Aorta (tissue), 5 donors: ENCODE results near the gene LRRC1. TPM values are rescaled to one million over a fixed set of nuclear protein-coding genes. Genes with fewer than 3 reads are reported as not detected.

Source experiments
- ATAC-seq: fragments of 200-7000 bp; cut with Tn5 transposase; one replicate; pipeline ENCODE4 v1.9.1; 2022; ENCODE audit warnings: moderate library complexity; ENCODE audit not compliant: low FRiP score
- DNase-seq, 2 donors: peaks; one replicate each; pipeline ENCODE4 v3.0.0-alpha.2; 2020
- H3K27ac ChIP-seq, 2 donors: one replicate each; pipeline ENCODE4 v1.5.1; 2013; ENCODE audit warnings: low read length in 2 of 2, mild to moderate bottlenecking in 2 of 2, moderate library complexity in 2 of 2, control low read depth in 1 of 2, inconsistent platforms in 1 of 2, low read depth in 1 of 2
- H3K27me3 ChIP-seq, 2 donors: one replicate each; pipeline ENCODE4 v1.6.1; 2013; ENCODE audit warnings: control low read depth in 1 of 2, low read length in 1 of 2, mild to moderate bottlenecking in 1 of 2, moderate library complexity in 1 of 2; ENCODE audit not compliant: insufficient read depth in 2 of 2, control insufficient read depth in 1 of 2
- H3K36me3 ChIP-seq, 2 donors: one replicate each; pipeline ENCODE4 v1.6.1; 2013; ENCODE audit warnings: control low read depth in 1 of 2, low read length in 1 of 2, mild to moderate bottlenecking in 1 of 2; ENCODE audit not compliant: insufficient read depth in 2 of 2, control insufficient read depth in 1 of 2
- H3K4me1 ChIP-seq, 2 donors: one replicate each; pipeline ENCODE4 v1.6.1; 2013; ENCODE audit warnings: low read length in 2 of 2, control low read depth in 1 of 2, mild to moderate bottlenecking in 1 of 2, moderate library complexity in 1 of 2; ENCODE audit not compliant: insufficient read depth in 2 of 2, control insufficient read depth in 1 of 2
- H3K4me3 ChIP-seq, 2 donors: one replicate each; pipeline ENCODE4 v1.5.1; 2013; ENCODE audit warnings: low read length in 2 of 2, control low read depth in 1 of 2, mild to moderate bottlenecking in 1 of 2
- H3K9me3 ChIP-seq: one replicate; pipeline ENCODE4 v1.6.1; 2013; ENCODE audit warnings: mild to moderate bottlenecking, low read length; ENCODE audit not compliant: control insufficient read depth
- WGBS, 2 donors: extraction: QIAGEN DNeasy Blood & Tissue Kit; methylation state at CpG; one replicate each; pipeline ENCODE4 v1.1.7; 2013; 5-methylcytosine and 5-hydroxymethylcytosine counted together
- intact Hi-C, 2 donors: fragments of 100-400 bp; cut with DNase I; formaldehyde crosslinking; loops; one replicate each; pipeline versions ENCODE4 v1.14.2 to v1.15.0; 2022
- polyA plus RNA-seq, 2 donors: library from polyadenylated mRNA; stranded (reverse); fragments of 200-250 nt; gene quantifications; one replicate each; pipeline ENCODE4 v1.2.3, GENCODE V29; 2013
- total RNA-seq, 2 donors: library from RNA; stranded (reverse); fragmentation: NEBNext Ultra II Directional; extraction: Animal tissue kit (Norgen Biotek cat#: 25700); gene quantifications; one replicate each; pipeline ENCODE4 v1.2.1, GENCODE V29; 2021
- donor health status: healthy with polysubstance abuse.
- donor health status: Bipolar disorder and iron deficiency.
- donor health status: DM: no; HTN: no; CAD: no.
- donor health status: DM: no; HTN: no; CAD: no.
- donor health status: DM: yes; HTN: yes; CAD: no.

LRRC1 gene
- total and polyA plus RNA-seq, 4 donors, result 5.5 to 25.4 (median 15.8) TPM

DNA sequence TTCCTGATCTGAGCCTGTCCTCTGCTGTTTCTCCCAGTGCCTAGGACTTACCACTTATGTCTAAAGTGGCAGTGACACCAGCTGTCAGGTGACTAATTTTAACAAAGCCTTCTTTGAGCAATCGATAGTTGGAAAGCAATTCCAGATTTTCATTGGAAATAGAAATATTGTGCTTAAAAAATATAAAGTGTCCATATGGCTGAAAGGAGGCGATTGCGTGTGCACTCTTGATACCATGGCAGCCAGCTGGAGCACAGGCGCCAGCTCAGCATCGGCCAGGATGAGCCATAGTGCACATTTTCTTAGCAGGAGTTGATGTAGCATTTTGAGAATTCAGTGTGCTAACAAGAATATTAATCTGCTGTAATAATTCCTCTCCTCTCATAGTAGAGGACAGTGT is 70.0 kb downstream of the LRRC1 start:
- Histone ChIP-seq H3K4me3 (no peak overlapping the region), H3K36me3 (no peaks in the 10 kb centered on the region), H3K27ac (no peak overlapping the region), H3K9me3 (no peaks in the 10 kb centered on the region), H3K27me3 (no peaks in the 10 kb centered on the region), H3K4me1 (peaks cover 4 to 9% of the 10 kb centered on the region in 2 donors)
- DNase-seq (no peak), ATAC-seq (no peak)
- WGBS, 2 donors, result 95 to 96% methylated on average over 5 of the region's 5 CpGs
- intact Hi-C loops, result no loop called here

DNA sequence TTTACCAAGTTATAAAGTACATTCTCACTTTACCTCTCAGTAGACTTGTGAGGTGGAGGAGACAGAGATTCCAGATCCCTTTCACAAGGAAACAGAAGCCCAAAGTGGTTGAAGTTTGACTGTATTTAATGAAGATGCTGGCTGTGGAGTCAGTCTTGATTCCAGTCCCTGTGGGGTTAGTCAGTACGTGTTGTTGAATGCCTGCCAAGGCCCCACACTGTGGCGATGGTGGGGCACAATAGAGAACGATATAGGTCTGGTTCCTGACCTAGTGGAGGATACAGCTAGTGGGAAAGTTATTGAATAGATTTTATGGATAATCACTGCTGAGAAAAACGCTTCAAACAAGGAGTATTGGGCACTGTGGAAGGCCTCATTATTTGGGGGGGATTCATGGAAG is 71.4 kb downstream of the LRRC1 start:
- no peak overlapping the region for H3K27ac ChIP-seq
- DNase-seq, result no peak
- no peaks in the 10 kb centered on the region for H3K36me3 ChIP-seq
- no peak for ATAC-seq
- H3K4me1 ChIP-seq, result peaks cover 8 to 9% of the 10 kb centered on the region in 2 donors
- H3K4me3 ChIP-seq, result no peak overlapping the region
- no peaks in the 10 kb centered on the region for H3K27me3 ChIP-seq
- no peaks in the 10 kb centered on the region for H3K9me3 ChIP-seq
- intact Hi-C loops, result no loop called here
- 48 to 56% methylated on average over 4 of the region's 4 CpGs for WGBS, 2 donors

DNA sequence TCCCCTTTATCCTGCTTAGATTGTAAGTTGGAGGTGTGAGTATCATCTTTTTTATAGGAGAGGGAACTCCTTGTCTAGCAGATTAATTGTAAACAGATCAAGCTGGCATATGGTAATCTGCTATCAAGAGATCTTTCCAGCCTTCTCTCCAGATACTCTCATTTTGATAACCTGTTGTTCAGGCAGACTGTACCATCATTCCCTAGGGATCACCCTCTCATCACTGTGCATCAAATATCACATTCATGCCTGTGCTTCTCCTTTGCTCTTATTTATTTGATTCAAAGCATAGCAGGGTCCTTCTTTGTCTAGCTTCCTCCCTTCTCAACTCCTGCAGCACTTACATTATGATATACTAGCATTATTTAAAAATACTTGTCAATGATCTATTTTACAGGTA is 73.8 kb downstream of the LRRC1 start:
- Histone ChIP-seq H3K36me3 (no peaks in the 10 kb centered on the region), H3K9me3 (no peaks in the 10 kb centered on the region), H3K27me3 (no peaks in the 10 kb centered on the region), H3K4me3 (no peak overlapping the region), H3K27ac (no peak overlapping the region), H3K4me1 (peaks cover 3 to 4% of the 10 kb centered on the region in 2 donors)
- ATAC-seq, result no peak
- no peak for DNase-seq
- intact Hi-C loops, result no loop called here

DNA sequence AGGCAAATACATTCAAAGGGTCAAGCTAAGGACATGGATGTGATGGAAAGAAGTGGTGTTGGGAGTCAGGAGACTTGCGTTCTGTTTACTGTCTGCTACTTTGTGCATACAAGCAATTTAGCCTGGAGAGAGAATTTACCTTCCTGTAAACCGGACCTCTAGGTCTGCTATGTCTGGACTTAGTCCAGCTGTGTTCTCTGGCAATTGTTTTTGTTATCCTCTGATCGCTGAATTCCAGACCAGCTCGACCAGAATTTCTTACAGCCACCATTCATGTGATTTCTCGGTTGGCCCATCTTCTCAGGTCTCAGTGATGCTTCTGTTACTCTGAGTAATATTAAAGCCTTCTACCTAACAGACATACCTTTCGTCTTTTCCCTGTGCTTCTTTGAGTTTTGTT is 75.2 kb downstream of the LRRC1 start:
- intact Hi-C loops, result no loop called here
- Histone ChIP-seq H3K4me3 (no peak overlapping the region), H3K36me3 (no peaks in the 10 kb centered on the region), H3K27me3 (no peaks in the 10 kb centered on the region), H3K27ac (no peak overlapping the region), H3K9me3 (no peaks in the 10 kb centered on the region), H3K4me1 (peaks cover 4 to 6% of the 10 kb centered on the region in 2 donors)
- no peak for DNase-seq
- 29 to 30% methylated on average over 6 of the region's 6 CpGs for WGBS, 2 donors
- ATAC-seq, result no peak

DNA sequence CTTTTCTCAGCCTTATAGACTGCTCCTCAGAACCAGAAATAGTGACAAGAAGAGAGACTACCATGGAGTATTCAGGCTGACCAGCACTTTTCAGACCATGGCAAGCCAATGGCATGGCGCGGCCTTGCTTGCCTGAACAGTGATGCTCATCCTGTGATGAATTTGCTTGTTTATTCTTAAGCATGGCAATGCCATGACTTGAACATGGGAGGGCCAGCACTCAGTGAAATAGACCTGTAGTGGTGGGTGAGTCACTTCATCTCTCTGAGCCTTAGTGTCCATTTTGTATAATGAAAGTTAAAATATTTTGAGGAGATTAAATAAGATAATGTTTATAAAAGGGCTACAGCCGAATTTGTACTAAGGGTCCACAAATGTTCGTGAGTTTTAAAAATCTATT is 79.1 kb downstream of the LRRC1 start:
- Histone ChIP-seq H3K9me3 (no peaks in the 10 kb centered on the region), H3K27ac (no peak overlapping the region), H3K36me3 (no peaks in the 10 kb centered on the region), H3K4me3 (no peak overlapping the region), H3K27me3 (no peaks in the 10 kb centered on the region), H3K4me1 (peaks cover 0 to 6% of the 10 kb centered on the region in 2 donors)
- no peak for DNase-seq
- WGBS, 2 donors, result 79 to 81% methylated on average over 4 of the region's 4 CpGs
- no peak for ATAC-seq
- intact Hi-C loops, result no loop called here

DNA sequence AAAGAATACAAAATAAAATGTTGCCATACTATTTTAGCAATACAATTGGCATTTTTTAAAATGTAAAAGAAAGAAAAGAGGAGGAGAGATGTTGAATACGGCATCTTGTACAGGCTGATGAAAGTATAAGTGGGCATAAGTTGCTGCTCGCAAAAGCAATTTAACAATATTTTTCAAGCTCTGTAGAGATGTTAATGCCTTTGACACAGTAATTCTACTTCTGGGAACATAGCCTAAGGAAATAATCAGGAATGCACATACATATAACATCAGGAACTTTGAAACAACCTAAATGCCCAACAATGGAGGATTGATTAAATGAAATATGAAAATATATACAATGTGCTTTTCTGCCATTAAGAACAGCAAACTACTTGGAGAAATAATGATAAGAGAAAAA is 80.2 kb downstream of the LRRC1 start:
- WGBS, 2 donors, result 18 to 19% methylated on average over 2 of the region's 2 CpGs
- H3K4me3 ChIP-seq, result no peak overlapping the region
- DNase-seq, result no peak
- intact Hi-C loops, result no loop called here
- H3K4me1 ChIP-seq, result peaks cover 0 to 5% of the 10 kb centered on the region in 2 donors
- H3K9me3 ChIP-seq, result no peaks in the 10 kb centered on the region
- H3K27me3 ChIP-seq, result no peaks in the 10 kb centered on the region
- H3K36me3 ChIP-seq, result no peaks in the 10 kb centered on the region
- no peak for ATAC-seq
- no peak overlapping the region for H3K27ac ChIP-seq

DNA sequence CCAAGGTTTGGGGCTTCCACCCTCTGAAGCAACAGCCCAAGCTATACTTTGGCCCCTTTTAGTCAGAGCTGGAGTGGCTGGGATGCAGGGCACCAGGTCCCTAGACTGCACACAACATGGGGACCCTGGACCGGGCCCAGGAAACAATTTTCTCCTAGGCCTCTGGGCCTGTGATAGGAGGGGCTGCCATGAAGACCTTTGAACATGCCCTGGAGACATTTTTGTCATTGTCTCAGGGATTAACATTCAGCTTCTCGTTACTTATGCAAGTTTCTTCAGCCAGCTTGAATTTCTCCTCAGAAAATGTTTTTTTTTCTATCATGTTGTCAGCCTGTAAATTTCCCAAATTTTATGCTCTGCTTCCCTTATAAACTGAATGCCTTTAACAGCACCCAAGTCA is 82.3 kb downstream of the LRRC1 start:
- DNase-seq (no peak), ATAC-seq (no peak)
- Histone ChIP-seq H3K9me3 (no peaks in the 10 kb centered on the region), H3K36me3 (no peaks in the 10 kb centered on the region), H3K4me1 (peaks cover 0 to 2% of the 10 kb centered on the region in 2 donors), H3K4me3 (no peak overlapping the region), H3K27ac (no peak overlapping the region), H3K27me3 (no peaks in the 10 kb centered on the region)
- intact Hi-C loops, result no loop called here
- 76 to 94% methylated on average over 2 of the region's 2 CpGs for WGBS, 2 donors

DNA sequence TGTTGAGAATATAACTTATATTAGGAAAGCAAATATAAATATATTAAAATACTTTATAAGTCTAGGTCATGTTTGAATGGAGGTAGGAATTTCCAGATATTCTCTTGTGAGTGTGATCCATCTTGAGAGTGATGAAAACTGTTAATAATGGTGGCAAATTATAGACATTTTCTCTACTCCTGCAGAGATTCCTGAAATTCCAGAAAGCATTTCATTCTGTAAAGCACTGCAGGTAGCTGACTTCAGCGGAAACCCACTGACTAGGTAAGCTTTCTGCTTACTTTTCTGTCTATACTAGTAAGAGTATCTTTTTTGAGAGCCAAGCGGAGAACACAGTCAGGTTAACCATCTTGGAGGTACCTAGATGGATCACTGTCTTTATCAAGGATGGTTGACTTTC is 84.0 kb downstream of the LRRC1 start:
- no peak for DNase-seq

DNA sequence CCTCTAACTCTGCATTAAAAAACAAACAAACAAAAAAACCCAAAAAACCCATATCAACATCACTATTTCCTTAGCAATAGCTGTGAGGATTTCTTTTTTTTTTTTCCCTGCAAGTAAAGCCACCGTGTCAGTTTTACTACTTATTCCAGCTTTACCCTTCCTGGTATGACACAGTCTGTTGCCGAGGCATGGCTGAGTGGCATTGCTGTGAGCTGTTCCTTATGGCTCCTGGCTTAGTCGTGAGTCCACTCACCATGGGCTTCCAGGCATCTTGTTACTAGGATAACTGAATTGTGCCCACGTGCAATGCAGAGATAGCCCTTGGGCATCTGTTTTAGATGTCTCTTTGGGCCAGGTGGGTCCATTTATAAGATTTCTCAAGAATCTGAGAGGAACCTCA is 84.8 kb downstream of the LRRC1 start:
- H3K9me3 ChIP-seq, result no peaks in the 10 kb centered on the region
- no peaks in the 10 kb centered on the region for H3K4me1 ChIP-seq
- H3K27me3 ChIP-seq, result no peaks in the 10 kb centered on the region
- intact Hi-C loops, result no loop called here
- ATAC-seq (no peak), DNase-seq (no peak)
- no peak overlapping the region for H3K4me3 ChIP-seq
- 33 to 65% methylated on average over 4 of the region's 4 CpGs for WGBS, 2 donors
- peaks cover 0 to 1% of the 10 kb centered on the region in 2 donors for H3K36me3 ChIP-seq
- no peak overlapping the region for H3K27ac ChIP-seq

More for the DNA sequence above, 84.0 kb downstream of the LRRC1 start:
- peaks cover 0 to 1% of the 10 kb centered on the region in 2 donors for H3K4me1 ChIP-seq
- intact Hi-C loops, result no loop called here
- H3K4me3 ChIP-seq, result no peak overlapping the region
- peaks cover 0 to 1% of the 10 kb centered on the region in 2 donors for H3K36me3 ChIP-seq
- H3K27me3 ChIP-seq, result no peaks in the 10 kb centered on the region
- H3K27ac ChIP-seq, result no peak overlapping the region
- no peak for ATAC-seq
- H3K9me3 ChIP-seq, result no peaks in the 10 kb centered on the region
- WGBS, 2 donors, result 98 to 99% methylated on average over 2 of the region's 2 CpGs
